Stimulated activated CD4-positive, alpha-beta T cell treated with anti-CD3 and anti-CD28 coated beads, Interleukin-12 subunit alpha, Interleukin-12 subunit beta, amount 100 ng/mL, for 4 hours (primary cell): ENCODE measurements around the gene ITPK1.

ENCODE experiments used
- DNase-seq: peaks from one replicate; pipeline ENCODE4 v3.0.0-alpha.2; 2020

Gene ITPK1

GRCh38 chr14:92984082-92984788 is 131.5 kb downstream of the ITPK1 start:
- no peak for DNase-seq

DNA sequence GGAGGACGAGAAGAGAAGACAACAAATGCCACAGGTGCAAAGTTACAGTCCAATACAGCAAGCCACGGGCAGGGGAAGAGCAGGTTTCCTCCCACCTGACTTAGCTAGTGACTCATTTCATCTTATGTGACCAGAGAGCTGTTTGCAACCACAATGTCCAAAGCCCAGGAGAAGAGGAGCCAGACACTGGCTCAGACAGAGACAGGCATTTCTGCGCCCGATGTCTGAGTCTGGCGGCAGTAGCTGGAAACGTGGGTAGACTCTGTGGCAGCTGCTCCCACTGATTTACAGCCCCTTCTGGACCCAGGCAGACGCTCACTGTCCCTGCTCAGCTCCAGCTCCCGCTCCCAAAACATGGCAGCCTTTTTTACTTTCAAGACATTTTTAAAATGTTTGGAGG is 132.8 kb downstream of the ITPK1 start:
- no peak for DNase-seq

DNA sequence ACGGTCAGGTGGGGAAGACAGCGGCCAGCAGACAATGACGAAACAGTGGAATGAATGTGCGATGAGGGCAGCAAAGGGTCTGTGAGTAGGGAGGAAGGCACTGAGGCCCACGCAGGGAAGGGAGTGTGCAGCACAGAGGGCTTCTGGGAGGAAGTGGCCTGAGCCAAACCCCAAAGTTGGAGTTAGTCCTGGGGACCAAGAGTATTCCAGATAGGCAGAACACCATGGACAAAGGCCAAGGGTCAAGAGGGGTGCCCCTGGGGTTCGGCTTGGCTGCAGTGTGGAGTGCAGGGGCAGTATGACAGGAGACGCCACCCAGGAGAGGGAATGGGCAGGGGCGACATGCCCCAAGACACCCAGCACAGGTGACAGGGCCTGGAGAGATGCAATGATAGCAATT is 134.0 kb downstream of the ITPK1 start:
- DNase-seq = no peak

- no peak for DNase-seq
These were observed 134.9 kb downstream of the ITPK1 start for GRCh38 chr14:92980866-92981265.

GRCh38 chr14:92978229-92979021 is 137.3 kb downstream of the ITPK1 start:
- DNase-seq = no peak

DNA sequence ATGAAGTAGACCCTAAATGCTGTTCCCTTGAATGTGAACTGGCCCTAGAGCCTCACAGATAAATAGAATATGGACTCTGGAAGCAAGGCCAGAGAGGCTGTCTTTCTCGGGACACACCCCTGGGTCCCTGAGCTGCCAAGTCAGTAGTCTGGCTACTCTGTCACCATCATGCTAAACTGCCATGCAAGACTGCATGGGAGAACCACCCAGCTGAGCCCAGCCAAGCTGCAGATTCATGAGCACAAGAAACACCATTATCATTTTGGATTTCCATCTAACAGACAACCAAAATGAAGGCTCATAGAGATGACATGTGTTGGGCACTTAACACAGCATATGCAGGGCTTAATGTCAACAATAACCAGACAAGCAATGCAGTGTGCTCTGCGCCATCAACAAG is 139.5 kb downstream of the ITPK1 start:
- DNase-seq = no peak

GRCh38 chr14:92974541-92975345 is 141.0 kb downstream of the ITPK1 start:
- no peak for DNase-seq

DNA sequence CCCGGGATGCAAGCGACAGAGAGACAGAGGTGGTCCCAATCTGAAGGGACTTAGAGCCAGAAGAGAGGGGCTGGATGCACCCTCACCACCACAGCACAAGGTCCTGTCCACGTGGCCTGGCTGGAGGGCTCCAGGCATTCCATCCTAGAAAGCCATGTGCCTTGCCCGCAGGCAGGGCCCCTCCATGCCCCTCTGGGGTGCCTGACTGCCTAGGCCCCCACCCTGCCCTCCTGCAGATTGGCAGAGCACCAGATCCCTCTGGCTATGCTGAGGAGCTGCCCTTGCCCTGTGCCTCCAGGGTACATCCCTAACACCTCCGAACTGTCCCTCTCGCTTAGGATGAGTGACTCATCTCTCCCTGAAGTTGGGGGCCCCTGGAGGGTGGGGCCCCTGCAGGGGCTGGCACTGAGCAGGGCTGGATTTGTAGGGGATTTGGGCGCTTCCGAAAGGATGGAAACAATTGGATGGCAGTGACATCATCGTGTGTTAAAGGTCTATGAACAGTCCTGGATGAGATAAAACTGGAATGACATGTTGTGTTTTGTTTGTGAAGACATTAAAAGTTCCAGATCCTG is 141.8 kb downstream of the ITPK1 start:
- no peak for DNase-seq

GRCh38 chr14:92973261-92973797 is 142.4 kb downstream of the ITPK1 start:
- DNase-seq = no peak

DNA sequence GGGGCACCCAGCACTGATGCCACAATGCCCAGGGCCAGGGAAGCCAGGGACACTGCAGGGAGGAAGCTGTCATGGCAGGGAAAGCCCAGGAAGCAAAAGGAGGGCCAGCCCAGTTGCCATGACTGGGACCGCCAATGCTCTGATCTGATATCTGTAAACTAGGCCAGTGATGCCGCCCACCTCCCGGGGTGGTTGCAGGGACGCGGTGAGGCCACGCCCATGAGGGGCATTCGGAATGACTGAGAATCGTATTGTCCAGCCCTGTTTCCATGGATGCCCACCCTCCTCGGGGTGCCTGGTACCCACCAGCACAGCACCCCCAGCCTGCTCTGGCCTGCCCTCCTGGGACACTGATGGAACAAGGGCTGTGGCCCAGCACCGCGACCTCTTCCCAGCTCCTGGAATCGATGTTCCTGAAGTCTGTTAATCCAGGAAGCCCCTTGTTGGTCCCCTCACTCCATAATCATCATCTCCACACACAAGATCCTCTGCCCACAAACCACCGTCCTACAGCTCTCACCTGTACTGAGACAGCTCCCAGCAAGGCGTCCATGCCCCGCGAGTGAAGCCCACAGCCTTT is 144.0 kb downstream of the ITPK1 start:
- no peak for DNase-seq

- no peak for DNase-seq
These were observed 145.5 kb downstream of the ITPK1 start for GRCh38 chr14:92970271-92970670.

DNA sequence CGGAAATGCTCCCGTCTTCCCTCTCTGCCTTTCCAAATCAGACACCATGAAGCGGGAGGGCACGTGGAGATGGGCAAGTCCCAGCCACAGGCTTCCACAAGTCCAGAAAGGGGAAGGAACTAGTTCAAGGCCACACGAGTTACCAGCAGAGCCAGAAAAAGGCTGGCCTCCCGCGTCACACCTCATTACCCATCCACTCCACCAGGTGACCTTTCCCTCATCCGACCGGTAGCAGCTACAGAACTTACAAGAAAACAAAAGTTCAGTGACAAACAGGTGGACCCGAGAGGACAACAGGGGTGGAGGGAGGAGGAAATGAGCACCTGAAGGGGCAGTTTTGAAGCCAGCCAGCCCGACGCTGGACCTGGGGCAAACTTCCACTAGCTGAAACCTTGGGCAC is 145.9 kb downstream of the ITPK1 start:
- DNase-seq = no peak

DNA sequence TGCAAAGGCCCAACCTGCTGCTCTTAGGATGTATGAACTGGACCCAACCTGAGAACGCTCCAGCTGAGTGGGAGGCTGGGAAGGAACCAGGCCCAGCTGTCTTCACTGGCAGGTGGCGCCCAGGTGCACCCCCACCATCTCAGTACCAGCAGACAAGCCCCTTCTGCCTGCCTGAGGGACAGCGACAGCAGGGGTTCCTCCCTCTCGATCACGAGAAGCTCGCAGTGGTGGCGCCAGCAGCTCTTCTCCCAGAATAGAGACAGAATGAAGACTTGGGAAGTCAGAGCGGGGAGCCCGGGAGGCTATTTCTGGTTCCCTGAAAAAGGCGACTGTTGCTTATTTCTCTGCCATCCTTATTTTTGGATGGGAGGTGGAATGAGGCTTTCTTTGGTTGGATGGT is 146.3 kb downstream of the ITPK1 start:
- DNase-seq = no peak

- no peak for DNase-seq
These were observed 147.3 kb downstream of the ITPK1 start for GRCh38 chr14:92968291-92969020.

- DNase-seq = no peak
These were observed 148.3 kb downstream of the ITPK1 start for GRCh38 chr14:92967346-92967926.

- DNase-seq = no peak
These were observed 150.4 kb downstream of the ITPK1 start for GRCh38 chr14:92965281-92965680.

DNA sequence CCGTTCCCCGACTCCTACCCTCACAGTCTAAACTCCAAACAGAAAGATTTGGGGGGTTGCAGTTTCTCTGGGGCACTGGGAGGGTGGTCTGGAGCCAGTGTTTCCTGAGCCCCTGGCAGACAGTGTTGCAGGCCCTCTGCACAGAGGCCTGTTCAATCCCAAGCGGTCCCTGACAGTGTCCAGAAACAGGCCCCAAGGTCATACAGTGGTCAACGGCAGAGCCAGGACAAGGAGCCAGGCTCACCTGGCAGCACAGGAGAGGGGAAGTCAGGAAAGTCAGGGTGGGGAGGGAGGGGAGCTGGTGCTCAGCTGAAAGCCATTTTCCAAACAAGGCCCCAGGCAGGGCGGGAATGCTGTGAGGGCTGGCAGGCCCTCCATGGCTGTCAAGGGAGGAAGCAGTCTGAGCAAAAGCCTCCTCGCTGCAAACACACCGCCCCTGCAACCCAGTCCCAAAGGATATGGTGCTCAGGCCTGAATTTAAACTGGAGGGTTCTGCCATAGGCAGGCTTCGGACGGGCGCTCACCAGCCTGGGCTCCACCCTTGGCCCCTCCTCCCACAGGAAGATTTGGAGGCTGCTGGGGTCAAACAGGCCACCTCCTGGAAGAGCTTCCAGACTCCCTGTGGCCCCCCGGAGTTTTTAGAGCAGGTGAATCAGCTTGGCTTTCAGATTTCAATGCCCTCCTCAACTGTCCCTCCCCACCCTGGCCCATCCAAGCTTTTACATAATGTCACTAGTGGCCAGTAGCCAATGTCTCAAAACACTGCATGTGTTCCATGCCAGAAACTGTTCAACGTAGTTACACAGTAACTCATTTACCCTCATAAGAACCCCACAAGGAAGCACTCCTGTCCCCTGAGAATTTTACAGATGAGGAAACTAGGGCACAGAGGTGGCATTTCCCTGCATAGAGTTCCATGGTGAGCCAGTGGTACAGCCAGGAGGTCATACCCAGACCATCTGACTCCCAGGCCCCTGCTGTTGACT is 151.3 kb downstream of the ITPK1 start:
- no peak for DNase-seq

GRCh38 chr14:92963301-92964123 is 152.2 kb downstream of the ITPK1 start:
- no peak for DNase-seq

- DNase-seq = no peak
These were observed 153.0 kb downstream of the ITPK1 start for GRCh38 chr14:92962831-92963095.
